GM12891 (cell line): Measurements from ENCODE around the gene BABAM2.

Experiments used
- PAX5 ChIP-seq: IDR thresholded peaks from 2 replicates; pipeline ENCODE4 v1.6.1; 2011; ENCODE audit warnings: low read length, moderate library complexity, mild to moderate bottlenecking; ENCODE audit not compliant: insufficient read depth, severe bottlenecking
- POLR2A ChIP-seq: IDR thresholded peaks from 2 replicates; pipeline ENCODE4 v1.6.1; 2011; ENCODE audit warnings: low read depth, low read length, control low read depth
- POLR2AphosphoS5 ChIP-seq: IDR thresholded peaks from 2 replicates; pipeline ENCODE4 v1.6.1; 2011; ENCODE audit warnings: low read depth, low read length, control low read depth
- TAF1 ChIP-seq: IDR thresholded peaks from 2 replicates; pipeline ENCODE4 v1.6.1; 2011; ENCODE audit warnings: low read depth, low read length, control low read depth

DNA sequence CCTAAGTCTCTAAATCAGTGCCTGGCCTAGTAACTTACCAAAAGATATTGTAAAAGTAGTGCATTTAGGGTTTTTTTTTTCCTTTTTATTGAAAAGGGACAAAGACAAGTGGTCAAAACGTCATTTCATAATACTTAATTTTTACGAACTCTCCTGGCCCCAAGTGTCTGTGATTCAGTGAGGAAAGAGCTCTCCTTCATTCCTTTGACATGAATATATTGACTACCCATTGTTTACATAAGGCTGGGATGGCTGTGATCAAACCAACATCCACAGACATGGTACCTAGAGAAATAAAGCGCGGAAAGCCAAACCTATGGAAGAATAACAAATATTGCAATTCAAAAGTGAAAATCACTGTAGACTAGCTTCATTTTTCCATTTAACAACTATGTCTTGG, 198.4 kb downstream of the BABAM2 start:
- TF ChIP-seq POLR2A (no peak), POLR2AphosphoS5 (no peak), TAF1 (no peak), PAX5 (no peak)
